Rectal smooth muscle tissue (tissue), 1 donor: ENCODE measurements around the gene MASP1.

ENCODE experiments used
- H3K27ac ChIP-seq: one replicate; pipeline ENCODE4 v1.7.0; 2013; ENCODE audit warnings: low read depth, low read length, inconsistent platforms
- H3K27me3 ChIP-seq: one replicate; pipeline ENCODE4 v1.7.0; 2013; ENCODE audit warnings: low read length; ENCODE audit not compliant: control insufficient read depth, insufficient read depth
- H3K36me3 ChIP-seq: one replicate; pipeline ENCODE4 v1.7.0; 2013; ENCODE audit warnings: low read length; ENCODE audit not compliant: control insufficient read depth, insufficient read depth
- H3K4me1 ChIP-seq: one replicate; pipeline ENCODE4 v1.7.0; 2013; ENCODE audit warnings: low read length; ENCODE audit not compliant: control insufficient read depth, insufficient read depth
- H3K4me3 ChIP-seq: one replicate; pipeline ENCODE4 v1.7.0; 2013; ENCODE audit warnings: low read length
- H3K9ac ChIP-seq: one replicate; pipeline ENCODE4 v1.7.0; 2013; ENCODE audit warnings: low read length

Gene MASP1

GRCh38 chr3:187237741-187238140 is 53.8 kb downstream of the MASP1 start:
- Histone ChIP-seq H3K4me1 (no peaks in the 10 kb centered on the region), H3K9ac (no peak overlapping the region), H3K36me3 (no peaks in the 10 kb centered on the region), H3K27me3 (no peaks in the 10 kb centered on the region), H3K4me3 (no peak overlapping the region), H3K27ac (no peak overlapping the region)

GRCh38 chr3:187236962-187237361 is 54.6 kb downstream of the MASP1 start:
- Histone ChIP-seq H3K27me3 (no peaks in the 10 kb centered on the region), H3K4me1 (no peaks in the 10 kb centered on the region), H3K4me3 (no peak overlapping the region), H3K9ac (no peak overlapping the region), H3K36me3 (no peaks in the 10 kb centered on the region), H3K27ac (no peak overlapping the region)

- no peak overlapping the region for H3K9ac ChIP-seq
- H3K4me1 ChIP-seq: no peaks in the 10 kb centered on the region
These were observed 61.5 kb downstream of the MASP1 start for GRCh38 chr3:187230011-187230410.

GRCh38 chr3:187228740-187229139 is 62.8 kb downstream of the MASP1 start:
- no peak overlapping the region for H3K27ac ChIP-seq
- no peaks in the 10 kb centered on the region for H3K36me3 ChIP-seq
- H3K4me1 ChIP-seq: no peaks in the 10 kb centered on the region
- no peak overlapping the region for H3K4me3 ChIP-seq
- H3K9ac ChIP-seq: no peak overlapping the region
- no peaks in the 10 kb centered on the region for H3K27me3 ChIP-seq

More at GRCh38 chr3:187230011-187230410, 61.5 kb downstream of the MASP1 start:
- Histone ChIP-seq H3K4me3 (no peak overlapping the region), H3K27me3 (no peaks in the 10 kb centered on the region), H3K27ac (no peak overlapping the region), H3K36me3 (no peaks in the 10 kb centered on the region)

DNA sequence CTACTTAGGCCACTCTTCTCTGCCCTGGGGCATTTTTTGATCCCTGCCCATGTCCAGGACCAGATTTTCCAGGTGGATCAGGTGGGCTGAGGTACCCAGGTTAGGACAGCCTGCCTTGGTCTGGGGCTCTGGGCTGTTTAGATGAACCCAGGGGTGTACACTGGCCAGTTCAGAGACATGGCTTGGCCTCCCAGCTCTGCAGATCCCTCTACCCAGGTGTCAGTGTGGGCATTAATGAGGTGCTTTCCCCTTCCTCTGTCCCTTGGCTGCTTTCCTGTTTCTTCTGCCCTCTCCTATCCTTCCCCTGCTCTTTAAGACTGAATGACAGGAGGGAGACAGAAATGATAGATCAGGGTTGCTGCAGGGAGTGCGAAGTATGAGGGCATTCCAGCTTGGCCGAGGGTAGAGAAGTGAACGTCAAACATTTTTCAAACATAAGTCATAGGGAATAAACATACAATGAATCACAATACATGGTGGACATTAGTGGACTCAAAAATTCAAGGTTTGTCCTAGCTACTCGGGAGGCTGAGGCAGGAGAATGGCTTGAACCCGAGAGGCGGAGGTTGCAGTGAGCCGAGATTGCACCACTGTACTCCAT is 63.8 kb downstream of the MASP1 start:
- no peaks in the 10 kb centered on the region for H3K27me3 ChIP-seq
- no peaks in the 10 kb centered on the region for H3K36me3 ChIP-seq
- H3K27ac ChIP-seq: no peak overlapping the region
- H3K4me3 ChIP-seq: no peak overlapping the region
- no peaks in the 10 kb centered on the region for H3K4me1 ChIP-seq
- H3K9ac ChIP-seq: no peak overlapping the region

GRCh38 chr3:187223799-187224198 is 67.7 kb downstream of the MASP1 start:
- Histone ChIP-seq H3K36me3 (no peaks in the 10 kb centered on the region), H3K27ac (no peak overlapping the region), H3K27me3 (no peaks in the 10 kb centered on the region), H3K4me3 (no peak overlapping the region), H3K9ac (no peak overlapping the region), H3K4me1 (no peaks in the 10 kb centered on the region)

DNA sequence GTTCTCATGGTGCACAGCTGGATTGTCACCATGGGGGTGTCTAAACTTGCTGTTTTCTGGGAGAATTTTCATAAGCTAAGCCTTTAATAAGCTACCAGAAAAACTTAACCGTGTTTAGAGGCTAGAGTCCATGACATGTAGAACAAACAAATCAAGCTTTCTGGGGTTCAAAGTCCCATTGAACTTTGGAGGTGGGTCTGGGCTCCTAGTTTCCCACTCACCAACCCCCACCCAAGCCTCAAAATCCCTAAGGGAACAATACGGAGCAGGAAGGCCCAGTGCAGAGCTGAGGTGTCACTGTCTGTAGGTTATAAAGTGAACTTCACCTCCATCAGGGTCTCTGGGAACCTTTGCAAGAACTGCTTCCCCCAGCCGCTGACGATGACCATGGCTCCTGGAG is 68.7 kb downstream of the MASP1 start:
- Histone ChIP-seq H3K36me3 (no peaks in the 10 kb centered on the region), H3K4me1 (peaks cover 2% of the 10 kb centered on the region), H3K27ac (no peak overlapping the region), H3K27me3 (no peaks in the 10 kb centered on the region), H3K4me3 (no peak overlapping the region), H3K9ac (no peak overlapping the region)

GRCh38 chr3:187215460-187215859 is 76.1 kb downstream of the MASP1 start:
- H3K36me3 ChIP-seq: no peaks in the 10 kb centered on the region
- H3K4me3 ChIP-seq: no peak overlapping the region
- H3K27ac ChIP-seq: no peak overlapping the region
- H3K4me1 ChIP-seq: peaks cover 7% of the 10 kb centered on the region
- no peaks in the 10 kb centered on the region for H3K27me3 ChIP-seq
- H3K9ac ChIP-seq: no peak overlapping the region

GRCh38 chr3:187213616-187214015 is 77.9 kb downstream of the MASP1 start:
- Histone ChIP-seq H3K27ac (no peak overlapping the region), H3K27me3 (no peaks in the 10 kb centered on the region), H3K4me1 (peaks cover 22% of the 10 kb centered on the region), H3K36me3 (no peaks in the 10 kb centered on the region), H3K9ac (no peak overlapping the region), H3K4me3 (no peak overlapping the region)

GRCh38 chr3:187212705-187213104 is 78.8 kb downstream of the MASP1 start:
- Histone ChIP-seq H3K27me3 (no peaks in the 10 kb centered on the region), H3K36me3 (no peaks in the 10 kb centered on the region), H3K4me1 (peaks cover 28% of the 10 kb centered on the region), H3K27ac (peak overlapping the region; percentile 57), H3K9ac (no peak overlapping the region), H3K4me3 (no peak overlapping the region)

- H3K9ac ChIP-seq: no peak overlapping the region
- peak overlapping the region; percentile 57 for H3K27ac ChIP-seq
- H3K27me3 ChIP-seq: no peaks in the 10 kb centered on the region
- no peak overlapping the region for H3K4me3 ChIP-seq
- no peaks in the 10 kb centered on the region for H3K36me3 ChIP-seq
- peaks cover 34% of the 10 kb centered on the region for H3K4me1 ChIP-seq
These were observed 79.4 kb downstream of the MASP1 start for GRCh38 chr3:187212196-187212545.

- H3K4me3 ChIP-seq: no peak overlapping the region
- no peaks in the 10 kb centered on the region for H3K36me3 ChIP-seq
- peaks cover 36% of the 10 kb centered on the region for H3K4me1 ChIP-seq
- no peaks in the 10 kb centered on the region for H3K27me3 ChIP-seq
- H3K27ac ChIP-seq: no peak overlapping the region
- no peak overlapping the region for H3K9ac ChIP-seq
These were observed 79.9 kb downstream of the MASP1 start for GRCh38 chr3:187211532-187212195.
